SH-SY5Y (cell line): Measurements from ENCODE around the gene SPSB3.

Source experiments
- GATA2 ChIP-seq: IDR thresholded peaks from 2 replicates; pipeline ENCODE4 v1.6.1; 2011; ENCODE audit warnings: mild to moderate bottlenecking, low read depth, low read length
- GATA3 ChIP-seq: IDR thresholded peaks from 2 replicates; pipeline ENCODE4 v1.6.1; 2011; ENCODE audit warnings: low read depth, mild to moderate bottlenecking, low read length, moderate library complexity

DNA sequence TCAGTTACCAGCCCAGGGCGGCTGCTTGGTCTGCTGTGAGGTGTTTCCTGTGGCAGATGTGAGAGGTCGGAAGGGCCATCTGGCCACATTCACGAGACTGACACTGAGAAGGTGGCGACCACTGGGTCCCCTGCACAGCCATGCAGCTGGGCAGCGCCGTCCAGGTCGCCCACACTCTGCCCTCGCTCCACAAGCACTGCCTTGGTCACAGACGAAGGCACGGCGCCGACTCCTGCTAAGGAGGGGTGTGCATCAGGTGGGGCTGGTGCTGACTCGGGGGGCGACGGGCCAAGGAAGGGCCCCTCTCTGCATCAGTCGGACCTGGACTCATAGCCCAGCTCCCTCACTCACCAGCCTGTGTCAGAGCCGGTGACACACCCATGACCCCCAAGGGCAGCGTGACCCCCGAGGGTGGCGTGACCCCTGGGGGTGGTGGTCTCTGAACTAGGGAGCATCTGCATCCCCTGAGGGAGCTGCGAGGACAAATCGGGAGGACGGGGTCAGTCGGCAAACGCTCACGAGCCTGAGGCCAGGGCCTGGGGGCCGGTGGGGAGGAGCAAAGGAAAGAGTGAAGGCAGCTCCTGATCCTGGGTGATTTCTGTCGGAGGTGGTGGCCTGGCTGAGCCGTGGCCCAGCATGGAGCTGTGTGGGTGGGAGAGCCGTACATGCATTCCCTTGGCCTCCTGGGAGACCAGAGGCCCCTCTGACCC lies 41.4 kb downstream of the SPSB3 start:
- TF ChIP-seq GATA2 (no peak), GATA3 (no peak)
